Activated CD4-positive, CD25-positive, alpha-beta regulatory T cell treated with anti-CD3 and anti-CD28 coated beads, Interleukin-2, amount 50 U/mL, for 24 hours (primary cell): ENCODE measurements around the gene SNRPA.

Experiments
- ATAC-seq, 2 donors: fragments of 150-1000 bp; cut with Tn5 transposase; one replicate each; pipeline ENCODE4 v1.10.0; 2021; ENCODE audit warnings: mild to moderate bottlenecking in 1 of 2, moderate library complexity in 1 of 2

SNRPA gene

GRCh38 chr19:40750874-40751537 lies at the start of gene SNRPA:
TSS of gene SNRPA (plus strand) at chr19:40751203. CDS start at chr19:40751409, 206 bp downstream.
- ATAC-seq = peak; percentile 69 to 75

DNA sequence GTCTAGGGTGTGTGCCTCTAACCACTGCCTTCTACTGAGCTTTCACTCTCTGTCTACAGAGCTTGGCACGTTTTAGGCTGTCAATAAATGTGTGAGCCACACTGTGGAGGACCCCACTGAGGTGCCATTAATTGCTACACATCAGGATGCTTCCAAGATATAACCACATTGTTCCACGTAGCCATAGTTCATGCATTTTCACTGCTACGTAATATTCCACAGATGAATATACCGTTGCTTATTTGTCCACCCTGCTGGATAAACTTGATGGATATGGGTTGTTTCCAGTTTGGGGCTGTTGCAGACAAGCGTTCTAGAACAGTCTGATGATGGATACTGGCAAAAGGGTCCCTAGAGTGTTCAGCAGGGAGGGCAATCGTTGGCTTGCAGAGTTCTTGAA lies 49.2 kb upstream of the SNRPA start:
- no peak for ATAC-seq

GRCh38 chr19:40702337-40703012 lies 48.5 kb upstream of the SNRPA start:
- ATAC-seq = no peak

DNA sequence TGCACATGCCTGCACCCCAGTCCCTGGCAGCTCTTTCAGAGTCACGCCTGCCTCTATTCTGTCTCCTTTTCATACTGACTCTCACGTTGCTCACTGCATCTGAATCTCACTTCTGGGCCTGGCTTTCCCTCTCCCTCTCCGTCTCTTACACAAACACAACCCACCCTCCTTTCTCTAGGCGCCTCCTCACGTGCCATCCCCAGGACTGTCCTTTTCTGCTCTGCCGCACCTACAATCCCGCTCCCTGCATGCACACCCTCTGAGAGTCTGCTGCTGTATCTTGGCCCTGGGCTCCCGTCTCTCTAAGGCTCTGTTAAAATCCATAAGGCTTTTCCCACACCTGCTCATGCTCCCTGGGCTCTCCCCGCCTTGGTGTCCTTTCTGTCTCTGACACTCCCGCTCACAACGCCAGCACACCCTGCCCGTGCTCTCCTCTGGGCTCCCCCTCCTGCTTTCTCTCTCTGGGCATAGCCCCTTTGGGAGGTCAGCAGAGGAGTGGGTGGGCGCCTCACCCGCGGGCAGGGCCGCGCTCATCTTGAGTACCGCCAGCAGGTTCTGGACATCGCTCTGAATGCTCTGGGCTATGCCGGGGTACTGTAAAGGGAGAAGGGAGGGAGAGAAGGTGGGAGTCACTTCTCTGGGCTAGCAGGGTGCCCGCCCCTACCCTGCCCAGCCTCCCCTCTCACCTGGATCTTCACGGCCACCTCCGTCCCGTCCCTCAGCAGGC lies 47.8 kb upstream of the SNRPA start:
- ATAC-seq = no peak

- no peak for ATAC-seq
These were observed 46.3 kb upstream of the SNRPA start for GRCh38 chr19:40704491-40705361.

DNA sequence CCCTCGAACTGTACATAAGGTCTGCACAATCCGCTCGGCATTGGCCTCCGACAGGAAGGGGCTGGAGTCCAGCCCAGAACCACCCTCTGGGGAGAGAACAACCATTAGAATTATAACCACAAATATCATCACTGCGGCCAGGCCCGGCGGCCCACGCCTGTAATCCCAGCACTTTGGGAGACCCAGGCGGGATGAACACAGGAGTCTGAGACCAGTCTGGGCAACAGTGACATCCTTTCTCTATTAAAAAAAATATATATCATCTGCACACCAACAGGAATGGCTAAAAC lies 45.7 kb upstream of the SNRPA start:
- no peak for ATAC-seq

DNA sequence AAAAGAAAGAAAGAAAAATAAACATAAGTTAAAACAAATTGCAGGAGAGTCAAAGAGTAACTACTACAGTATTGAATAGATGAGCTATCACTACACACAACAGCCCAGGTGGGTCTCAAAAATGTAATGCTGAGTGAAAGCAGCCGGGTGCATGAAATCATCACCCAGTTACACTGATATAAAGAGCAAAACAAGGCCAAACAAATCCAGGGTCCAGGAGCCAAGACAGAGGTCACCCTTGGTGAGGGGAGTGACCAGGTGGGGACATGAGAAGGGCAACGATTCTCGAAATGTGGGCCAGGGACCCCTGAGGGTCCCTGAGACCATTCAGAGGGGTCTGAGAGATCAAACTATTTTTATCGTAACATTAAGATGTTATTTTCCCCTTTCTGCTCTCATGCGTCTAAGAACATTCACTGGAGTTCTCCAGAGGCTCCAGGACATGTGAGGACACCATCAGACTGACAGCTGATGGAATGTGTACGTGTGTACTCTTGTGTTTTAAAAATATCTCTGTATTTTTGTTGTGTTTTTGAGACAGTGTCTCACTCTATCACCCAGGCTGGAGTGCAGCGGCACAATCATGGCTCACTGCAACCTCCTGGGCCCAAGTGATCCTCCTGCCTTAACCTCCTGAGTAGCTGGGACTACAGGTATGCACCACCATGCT lies 44.9 kb upstream of the SNRPA start:
- no peak for ATAC-seq

DNA sequence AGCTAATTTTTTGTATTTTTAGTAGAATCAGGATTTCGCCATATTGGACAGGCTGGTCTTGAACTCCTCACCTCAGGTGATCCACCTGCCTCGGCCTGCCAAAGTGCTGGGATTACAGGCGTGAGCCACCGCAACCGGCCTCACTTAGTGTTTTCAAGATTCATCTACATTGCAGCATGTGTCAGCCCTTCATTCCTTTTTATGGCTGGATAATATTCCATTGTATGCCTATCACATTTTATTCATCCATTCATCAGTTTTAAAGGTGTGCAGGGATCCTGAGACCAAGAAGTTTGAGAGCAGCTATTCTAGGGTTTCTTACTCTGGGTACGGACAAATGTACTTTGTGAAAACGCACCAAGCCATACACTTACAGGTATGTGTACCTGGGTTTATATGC lies 43.4 kb upstream of the SNRPA start:
- ATAC-seq = no peak

DNA sequence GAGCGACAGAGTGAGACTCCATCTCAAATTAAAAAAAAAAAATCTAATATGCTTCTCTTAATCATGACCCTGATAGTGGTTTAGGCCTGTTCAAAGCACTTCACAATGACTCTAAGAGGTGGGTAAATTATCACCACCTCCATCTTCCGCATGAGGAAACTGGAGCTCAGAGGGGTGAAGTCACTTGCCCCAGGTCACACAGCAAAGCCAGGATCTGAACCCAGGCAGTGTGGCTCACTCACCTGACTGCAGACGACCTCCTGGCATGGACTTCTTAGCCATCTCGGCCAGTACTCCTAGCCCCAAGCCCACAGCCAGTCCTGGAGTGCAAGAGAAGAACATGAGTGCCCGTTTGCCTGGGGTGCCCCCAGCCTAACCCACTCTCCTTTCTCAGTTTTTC lies 41.2 kb upstream of the SNRPA start:
- ATAC-seq = no peak

- ATAC-seq = no peak
These were observed 37.1 kb upstream of the SNRPA start for GRCh38 chr19:40713939-40714338.

DNA sequence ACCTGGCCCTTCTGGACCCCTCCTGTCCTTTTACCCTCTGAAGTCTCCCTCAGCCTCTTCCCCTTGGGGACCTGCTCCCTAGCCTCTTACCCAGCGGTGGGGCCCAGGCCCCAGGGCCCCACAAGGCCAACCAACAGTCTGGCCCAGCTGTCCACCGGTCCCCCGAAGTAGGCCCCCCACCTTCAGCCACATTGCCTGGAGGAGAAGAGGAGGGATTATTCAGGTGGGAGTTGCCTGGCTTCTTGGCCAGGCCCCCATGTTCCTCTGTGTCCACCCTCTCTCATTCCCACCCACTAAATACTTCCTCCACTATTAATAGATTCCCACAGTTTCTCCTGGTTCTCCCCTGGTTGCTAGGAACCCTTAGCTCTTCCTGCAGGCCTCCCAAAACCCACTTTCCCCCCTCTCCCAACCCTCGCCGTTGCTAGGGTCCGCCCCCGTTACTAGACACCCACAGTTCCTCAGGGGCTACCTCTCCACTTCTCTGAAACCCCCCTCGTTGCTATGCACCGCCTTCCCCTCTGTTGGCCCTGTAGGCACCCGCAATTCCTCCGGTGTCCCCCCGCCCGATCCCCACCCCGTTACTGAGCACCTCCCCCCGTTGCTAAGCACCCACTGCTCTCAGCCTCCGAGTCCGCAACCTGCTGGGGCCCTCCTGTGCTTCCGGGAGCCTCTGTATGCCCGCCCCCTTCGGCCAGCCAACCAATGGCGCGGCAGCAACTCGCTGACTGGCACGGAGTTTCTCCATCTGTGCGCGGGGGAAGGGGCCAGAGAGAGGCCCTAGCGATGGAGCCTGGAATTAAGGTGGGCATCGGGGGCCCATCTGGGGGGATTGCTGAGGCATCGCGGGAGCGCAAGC lies 36.3 kb upstream of the SNRPA start:
- peak; percentile 72 to 76 for ATAC-seq

- peak; percentile 29 to 36 for ATAC-seq
These were observed 34.9 kb upstream of the SNRPA start for GRCh38 chr19:40716031-40716481.

DNA sequence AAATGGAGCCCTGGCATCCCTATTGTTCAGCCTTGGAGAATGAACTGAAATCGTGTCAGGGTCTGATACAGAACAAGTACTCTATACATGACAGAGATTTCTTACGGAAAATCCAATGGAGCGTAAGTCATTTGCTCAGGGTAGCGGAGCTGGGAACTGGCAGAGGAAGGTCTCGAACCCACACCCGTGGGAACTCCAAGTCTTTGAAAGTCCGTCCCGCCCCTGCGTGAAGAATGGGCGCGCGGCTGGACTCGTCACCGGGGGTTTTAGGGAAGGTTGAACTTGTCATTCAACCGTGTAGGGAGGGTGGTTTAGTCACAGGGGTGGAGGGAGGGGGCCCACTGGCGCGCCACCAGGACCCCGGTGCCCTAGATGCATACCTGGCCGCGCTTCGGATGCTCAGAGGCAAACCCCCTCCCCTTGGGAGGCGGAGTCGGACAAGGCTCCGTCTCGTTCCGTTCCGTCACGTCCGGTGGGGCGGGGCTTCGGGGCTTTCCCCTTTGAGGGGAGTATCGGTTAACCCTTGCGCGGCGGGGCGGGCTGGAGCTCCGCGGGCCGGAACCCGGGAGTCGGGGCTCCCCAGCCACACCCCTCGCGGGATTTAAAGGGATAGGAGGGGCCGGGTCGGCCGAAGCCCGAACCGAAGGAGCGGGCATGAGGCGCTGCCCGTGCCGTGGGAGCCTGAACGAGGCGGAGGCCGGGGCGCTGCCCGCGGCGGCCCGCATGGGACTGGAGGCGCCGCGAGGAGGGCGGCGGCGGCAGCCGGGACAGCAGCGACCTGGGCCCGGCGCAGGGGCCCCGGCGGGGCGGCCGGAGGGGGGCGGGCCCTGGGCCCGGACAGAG lies 34.3 kb upstream of the SNRPA start, which contains the start of the genes COQ8B and ITPKC:
COQ8B (minus strand) TSS at position 405 of the 843 bp plus-strand sequence. CDS start 2,254 bp downstream, outside the sequence.
ITPKC (plus strand) TSS at position 631 of the 843 bp plus-strand sequence; CDS start at position 655, 24 bp downstream.
- peak; percentile 75 to 78 for ATAC-seq

DNA sequence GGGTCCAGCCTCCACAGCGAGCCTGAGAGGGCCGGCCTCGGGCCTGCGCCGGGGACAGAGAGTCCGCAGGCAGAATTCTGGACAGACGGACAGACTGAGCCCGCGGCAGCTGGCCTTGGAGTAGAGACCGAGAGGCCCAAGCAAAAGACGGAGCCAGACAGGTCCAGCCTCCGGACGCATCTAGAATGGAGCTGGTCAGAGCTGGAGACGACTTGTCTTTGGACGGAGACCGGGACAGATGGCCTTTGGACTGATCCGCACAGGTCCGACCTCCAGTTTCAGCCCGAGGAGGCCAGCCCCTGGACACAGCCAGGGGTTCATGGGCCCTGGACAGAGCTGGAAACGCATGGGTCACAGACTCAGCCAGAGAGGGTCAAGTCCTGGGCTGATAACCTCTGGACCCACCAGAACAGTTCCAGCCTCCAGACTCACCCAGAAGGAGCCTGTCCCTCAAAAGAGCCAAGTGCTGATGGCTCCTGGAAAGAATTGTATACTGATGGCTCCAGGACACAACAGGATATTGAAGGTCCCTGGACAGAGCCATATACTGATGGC lies 33.6 kb upstream of the SNRPA start:
- ATAC-seq = no peak

- no peak for ATAC-seq
These were observed 32.9 kb upstream of the SNRPA start for GRCh38 chr19:40717880-40718773.

GRCh38 chr19:40718774-40719391 lies 32.1 kb upstream of the SNRPA start:
- no peak for ATAC-seq

GRCh38 chr19:40719414-40719894 lies 31.5 kb upstream of the SNRPA start:
- ATAC-seq = no peak

- ATAC-seq = no peak
These were observed 29.9 kb upstream of the SNRPA start for GRCh38 chr19:40721140-40721486.
